Measurements from ENCODE around the gene GART.

DNA sequence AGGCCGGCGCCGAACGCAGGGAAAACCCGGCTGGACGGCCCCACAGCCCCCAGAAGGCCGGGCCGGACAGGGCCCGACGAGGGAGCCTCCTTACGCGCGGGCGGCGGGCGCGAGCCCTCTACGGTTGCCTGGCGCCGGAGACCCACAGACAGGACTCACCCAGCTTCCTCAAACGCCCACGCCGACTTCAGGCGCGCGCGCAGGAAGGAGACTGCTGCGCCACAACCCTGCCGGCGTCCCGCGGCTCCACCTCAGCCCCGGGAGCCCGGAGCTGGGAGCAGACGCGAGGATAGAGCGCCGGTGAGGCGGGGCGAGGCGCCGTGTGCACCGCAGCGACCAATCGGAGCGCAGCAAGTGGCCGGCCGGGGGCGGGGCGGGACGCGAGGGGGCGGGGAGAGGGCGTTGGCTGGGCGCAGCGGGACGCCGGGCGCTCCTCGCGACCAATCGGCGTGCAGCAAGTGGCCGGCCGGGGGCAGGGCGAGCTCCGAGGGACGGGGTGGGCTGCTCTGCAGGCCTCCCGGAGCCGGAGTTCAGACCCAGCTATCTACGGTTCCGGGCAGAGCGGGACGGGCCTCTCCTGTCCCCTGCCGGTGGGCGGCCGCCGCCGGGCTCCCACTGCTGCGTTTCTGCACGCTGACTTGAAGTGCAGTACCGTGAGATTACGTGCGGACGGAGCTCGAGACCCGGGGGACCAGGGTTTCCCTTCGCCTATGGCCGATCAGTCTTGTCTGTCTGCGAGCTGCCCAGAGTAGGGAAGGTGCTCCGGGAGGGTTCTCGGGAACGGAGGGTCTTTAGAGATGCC, 62.0 kb downstream of the GART start, which contains the start of gene TMEM50B:
- no peak for TF ChIP-seq EZH2 (IDR thresholded peaks at IDR 0.05)
- peak; percentile 85; the same call in 1 of the 2 replicates for TF ChIP-seq POLR2AphosphoS5 (IDR thresholded peaks at IDR 0.05; ENCODE audit: borderline replicate concordance, low read depth, low read length)
